OCI-LY7 (cell line): ENCODE results near the gene RC3H1.

Experiments
- EZH2phosphoT487 ChIP-seq: fragments of 200-600 bp; sonication (generic); IDR thresholded peaks from 2 replicates; pipeline ENCODE4 v1.6.1; 2018; ENCODE audit warnings: low read depth, borderline replicate concordance, mild to moderate bottlenecking, mixed run types, antibody characterized with exemption, low read length, moderate library complexity, mixed read lengths
- TF ChIP-seq, protein P1 (sequence below): fragments of 200-600 bp; sonication (generic); conservative IDR thresholded peaks from 2 replicates; pipeline ENCODE4 v1.5.1; 2014; ENCODE audit warnings: mild to moderate bottlenecking, antibody characterized with exemption, low read length, moderate library complexity, mixed read lengths

GRCh38 chr1:174028495-174028894 is 6.3 kb upstream of the RC3H1 start:
- TF ChIP-seq, protein P1, sequence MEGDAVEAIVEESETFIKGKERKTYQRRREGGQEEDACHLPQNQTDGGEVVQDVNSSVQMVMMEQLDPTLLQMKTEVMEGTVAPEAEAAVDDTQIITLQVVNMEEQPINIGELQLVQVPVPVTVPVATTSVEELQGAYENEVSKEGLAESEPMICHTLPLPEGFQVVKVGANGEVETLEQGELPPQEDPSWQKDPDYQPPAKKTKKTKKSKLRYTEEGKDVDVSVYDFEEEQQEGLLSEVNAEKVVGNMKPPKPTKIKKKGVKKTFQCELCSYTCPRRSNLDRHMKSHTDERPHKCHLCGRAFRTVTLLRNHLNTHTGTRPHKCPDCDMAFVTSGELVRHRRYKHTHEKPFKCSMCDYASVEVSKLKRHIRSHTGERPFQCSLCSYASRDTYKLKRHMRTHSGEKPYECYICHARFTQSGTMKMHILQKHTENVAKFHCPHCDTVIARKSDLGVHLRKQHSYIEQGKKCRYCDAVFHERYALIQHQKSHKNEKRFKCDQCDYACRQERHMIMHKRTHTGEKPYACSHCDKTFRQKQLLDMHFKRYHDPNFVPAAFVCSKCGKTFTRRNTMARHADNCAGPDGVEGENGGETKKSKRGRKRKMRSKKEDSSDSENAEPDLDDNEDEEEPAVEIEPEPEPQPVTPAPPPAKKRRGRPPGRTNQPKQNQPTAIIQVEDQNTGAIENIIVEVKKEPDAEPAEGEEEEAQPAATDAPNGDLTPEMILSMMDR = no peak
- TF ChIP-seq EZH2phosphoT487 = no peak
